ENCODE data around the gene MCM6.
"Not testable (repeated sequence)": the region's sequence is repeated elsewhere in the genome, so short reads cannot be mapped to it uniquely, and the experiment has no call there.

Gene MCM6

GRCh38 chr2:135820003-135820618 is 56.1 kb downstream of the MCM6 start:
- DNase-seq (ENCODE audit: low read depth) = peak; percentile 80

- DNase-seq (ENCODE audit: low read depth) = peak; percentile 37
These were observed 57.2 kb downstream of the MCM6 start for GRCh38 chr2:135818937-135819610.

GRCh38 chr2:135817951-135818350 is 58.3 kb downstream of the MCM6 start:
- no peak for DNase-seq (ENCODE audit: low read depth)

- no peak for DNase-seq (ENCODE audit: low read depth)
These were observed 58.8 kb downstream of the MCM6 start for GRCh38 chr2:135817466-135817865.

- no peak for DNase-seq (ENCODE audit: low read depth)
These were observed 61.0 kb downstream of the MCM6 start for GRCh38 chr2:135815269-135815668.

GRCh38 chr2:135812907-135813511 is 63.2 kb downstream of the MCM6 start:
- DNase-seq (ENCODE audit: low read depth) = no peak

- not testable (repeated sequence) for DNase-seq (ENCODE audit: low read depth)
These were observed 68.4 kb downstream of the MCM6 start for GRCh38 chr2:135807874-135808273.

- no peak for DNase-seq (ENCODE audit: low read depth)
These were observed 73.0 kb downstream of the MCM6 start for GRCh38 chr2:135803278-135803677.

GRCh38 chr2:135802350-135802749 is 73.9 kb downstream of the MCM6 start:
- no peak for DNase-seq (ENCODE audit: low read depth)

- no peak for DNase-seq (ENCODE audit: low read depth)
These were observed 75.5 kb downstream of the MCM6 start for GRCh38 chr2:135800513-135801460.

- DNase-seq (ENCODE audit: low read depth) = no peak
These were observed 76.5 kb downstream of the MCM6 start for GRCh38 chr2:135799738-135800137.

GRCh38 chr2:135798762-135799161 is 77.5 kb downstream of the MCM6 start:
- no peak for DNase-seq (ENCODE audit: low read depth)

GRCh38 chr2:135798275-135798705 is 78.0 kb downstream of the MCM6 start:
- no peak for DNase-seq (ENCODE audit: low read depth)

GRCh38 chr2:135797497-135798274 is 78.6 kb downstream of the MCM6 start:
- DNase-seq (ENCODE audit: low read depth) = peak; percentile 67

- DNase-seq (ENCODE audit: low read depth) = no peak
These were observed 79.6 kb downstream of the MCM6 start for GRCh38 chr2:135796606-135797005.

- not testable (repeated sequence) for DNase-seq (ENCODE audit: low read depth)
These were observed 80.6 kb downstream of the MCM6 start for GRCh38 chr2:135795641-135796040.

GRCh38 chr2:135792401-135793150 is 83.7 kb downstream of the MCM6 start:
- no peak for DNase-seq (ENCODE audit: low read depth)

GRCh38 chr2:135791418-135792190 is 84.6 kb downstream of the MCM6 start:
- no peak for DNase-seq (ENCODE audit: low read depth)

GRCh38 chr2:135790423-135790822 is 85.8 kb downstream of the MCM6 start:
- DNase-seq (ENCODE audit: low read depth) = no peak

All from stimulated activated CD8-positive, alpha-beta memory T cell treated with anti-CD3 and anti-CD28 coated beads, Interleukin-4, amount 100 ng/mL, for 24 hours (primary cell).